ENCODE results near the gene ZPBP2. TPM values are rescaled to one million over a fixed set of nuclear protein-coding genes. Genes with fewer than 3 reads are reported as not detected.
"Not testable (repeated sequence)": the region's sequence is repeated elsewhere in the genome, so short reads cannot be mapped to it uniquely, and the experiment has no call there.

Gene ZPBP2
- total RNA-seq, 2 experiments from 2014 or later = not detected

DNA sequence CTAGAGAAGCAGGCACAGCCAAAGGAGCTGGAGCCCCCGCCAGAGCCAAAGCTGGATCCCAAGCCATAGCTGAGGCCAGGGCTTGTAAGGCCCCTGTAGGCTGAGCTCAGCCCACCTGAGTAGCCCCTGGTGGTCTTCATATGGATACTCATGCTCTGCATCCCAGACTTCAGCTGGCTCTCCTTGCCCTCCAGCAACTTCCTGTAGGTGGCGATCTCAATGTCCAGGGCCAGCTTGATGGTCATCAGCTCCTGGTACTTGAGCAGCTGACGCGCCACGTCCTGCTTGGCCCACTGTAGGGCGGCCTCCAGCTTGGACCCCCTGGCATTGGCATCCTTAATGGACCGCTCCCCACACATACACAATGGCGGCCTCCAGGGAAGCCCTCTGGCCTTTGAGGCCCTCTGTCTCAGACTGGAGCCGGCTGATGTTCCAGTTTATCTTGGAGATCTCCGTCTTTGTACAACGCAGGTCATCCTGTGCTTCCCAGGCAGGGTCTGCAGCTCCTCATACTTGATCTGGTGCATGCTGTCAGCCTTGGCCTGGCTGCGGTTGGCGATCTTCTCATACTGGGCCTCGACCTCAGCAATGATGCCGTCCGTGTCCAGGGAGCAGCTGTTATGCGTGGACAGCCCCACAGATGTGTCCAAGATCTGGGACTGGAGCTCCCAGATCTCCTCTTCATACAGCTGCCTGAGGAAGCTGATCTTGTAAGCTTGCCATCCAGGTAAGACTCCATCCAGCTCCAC lies 32.8 kb upstream of the ZPBP2 start:
- peaks cover 27% of the 10 kb centered on the region for H3K9me3 Mint-ChIP-seq (ENCODE audit: insufficient read depth)
- DNase-seq = no peak
- ATAC-seq = no peak
- peaks cover 62% of the 10 kb centered on the region for H3K36me3 Mint-ChIP-seq (ENCODE audit: low read depth)
- ChIA-PET CTCF (interaction anchor here (0.6 to 1.9 kb wide), 7 partner anchors 11 to 214 kb away, joined by 3 to 11 read pairs (median 3); no protein-coding TSS in a partner anchor), POLR2A (interaction anchor here (0.6 to 1.1 kb wide), 3 partner anchors 9 to 25 kb away, joined by 3 to 4 read pairs (median 3); no protein-coding TSS in a partner anchor)
- no peaks in the 10 kb centered on the region for H3K27me3 Mint-ChIP-seq (ENCODE audit: low read depth)
- H3K4me1 Mint-ChIP-seq (ENCODE audit: low read depth) = peaks cover 3% of the 10 kb centered on the region
- H3K4me3 Mint-ChIP-seq = no peak overlapping the region
- H3K27ac Mint-ChIP-seq = no peak overlapping the region

DNA sequence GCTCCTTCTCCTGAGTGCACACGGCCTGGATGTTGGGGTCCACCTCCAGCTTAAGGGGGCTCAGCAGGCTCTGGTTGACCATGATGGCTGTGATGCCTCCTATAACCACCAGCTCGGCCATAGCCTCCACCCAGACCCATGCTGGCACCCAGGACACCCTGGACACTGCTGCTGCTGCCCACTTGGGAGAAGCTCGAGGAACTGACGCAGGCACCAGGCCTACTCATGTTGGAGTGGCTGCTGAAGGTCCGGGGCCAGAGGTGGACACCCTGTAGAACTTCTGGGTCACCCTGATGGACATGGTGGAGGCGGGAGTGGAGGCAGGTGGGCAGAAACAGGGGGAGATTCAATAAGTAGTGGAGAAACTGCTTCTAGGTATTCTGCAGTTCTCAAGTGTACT lies 31.9 kb upstream of the ZPBP2 start:
- H3K36me3 Mint-ChIP-seq (ENCODE audit: low read depth) = peaks cover 67% of the 10 kb centered on the region
- CTCF ChIA-PET = interaction anchor here (0.7 kb wide), 1 partner anchor 33 kb away, joined by 3 read pairs; no protein-coding TSS in a partner anchor
- no peak overlapping the region for H3K27ac Mint-ChIP-seq

DNA sequence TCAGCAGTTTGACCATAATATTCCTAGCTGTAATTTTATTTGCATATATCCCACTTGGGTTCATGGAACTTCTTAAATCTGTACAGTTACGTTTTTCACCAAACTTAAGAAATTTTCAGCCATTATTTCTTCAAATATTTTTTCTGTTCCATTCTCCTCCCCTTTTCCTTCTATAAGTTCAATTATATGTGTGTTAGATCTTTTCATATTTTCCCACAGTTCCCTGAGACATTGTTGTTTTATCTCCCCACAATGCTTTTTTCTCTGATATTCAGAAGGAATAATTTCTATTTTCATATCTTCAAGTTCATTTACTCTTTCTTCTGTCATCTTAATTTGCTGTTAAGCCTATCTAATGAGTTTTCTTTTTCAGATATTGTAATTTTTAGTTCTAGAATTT lies 29.9 kb upstream of the ZPBP2 start:
- no peak for DNase-seq
- Mint-ChIP-seq H3K9me3 (ENCODE audit: insufficient read depth) (peaks cover 31% of the 10 kb centered on the region), H3K27me3 (ENCODE audit: low read depth) (no peaks in the 10 kb centered on the region), H3K4me1 (ENCODE audit: low read depth) (peaks cover 17% of the 10 kb centered on the region), H3K36me3 (ENCODE audit: low read depth) (peaks cover 72% of the 10 kb centered on the region), H3K4me3 (no peak overlapping the region), H3K27ac (no peak overlapping the region)
- CTCF ChIA-PET = no interaction called here
- POLR2A ChIA-PET = no interaction called here
- ATAC-seq = no peak

More for the DNA sequence above, 31.9 kb upstream of the ZPBP2 start:
- Mint-ChIP-seq H3K27me3 (ENCODE audit: low read depth) (no peaks in the 10 kb centered on the region), H3K4me1 (ENCODE audit: low read depth) (peaks cover 5% of the 10 kb centered on the region), H3K4me3 (no peak overlapping the region), H3K9me3 (ENCODE audit: insufficient read depth) (peaks cover 31% of the 10 kb centered on the region)
- POLR2A ChIA-PET = no interaction called here
- ATAC-seq (no peak), DNase-seq (no peak)

DNA sequence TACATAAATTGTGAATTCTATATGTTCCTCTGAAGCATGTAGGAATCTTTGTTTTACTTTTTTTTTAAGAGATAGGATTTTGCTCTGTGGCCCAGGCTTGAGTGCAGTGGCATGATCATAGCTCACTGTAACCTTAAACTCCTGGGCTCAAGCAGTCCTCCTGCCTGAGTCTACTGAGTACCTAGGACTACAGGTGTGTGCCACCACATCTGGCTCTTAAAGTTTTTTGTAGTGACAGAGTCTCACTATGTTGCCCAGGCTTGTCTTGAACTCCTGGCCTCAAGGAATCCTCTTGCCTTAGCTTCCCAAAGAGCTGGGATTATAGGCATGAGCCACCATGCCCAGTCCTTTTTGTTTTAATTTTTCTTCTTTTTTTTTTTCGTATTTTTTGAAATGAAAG lies 29.2 kb upstream of the ZPBP2 start:
- peaks cover 24% of the 10 kb centered on the region for H3K4me1 Mint-ChIP-seq (ENCODE audit: low read depth)
- CTCF ChIA-PET = no interaction called here
- H3K9me3 Mint-ChIP-seq (ENCODE audit: insufficient read depth) = peaks cover 31% of the 10 kb centered on the region
- H3K4me3 Mint-ChIP-seq = no peak overlapping the region
- H3K36me3 Mint-ChIP-seq (ENCODE audit: low read depth) = peaks cover 70% of the 10 kb centered on the region
- no peak for DNase-seq
- H3K27ac Mint-ChIP-seq = no peak overlapping the region
- ATAC-seq = no peak
- no peaks in the 10 kb centered on the region for H3K27me3 Mint-ChIP-seq (ENCODE audit: low read depth)
- POLR2A ChIA-PET = no interaction called here

GRCh38 chr17:39841134-39841683 lies 26.8 kb upstream of the ZPBP2 start:
- Mint-ChIP-seq H3K9me3 (ENCODE audit: insufficient read depth) (peaks cover 21% of the 10 kb centered on the region), H3K4me3 (no peak overlapping the region), H3K27ac (peak overlapping the region; percentile 13), H3K27me3 (ENCODE audit: low read depth) (no peaks in the 10 kb centered on the region), H3K36me3 (ENCODE audit: low read depth) (peaks cover 57% of the 10 kb centered on the region), H3K4me1 (ENCODE audit: low read depth) (peaks cover 40% of the 10 kb centered on the region)
- no peak for ATAC-seq
- ChIA-PET POLR2A (no interaction called here), CTCF (no interaction called here)
- no peak for DNase-seq

DNA sequence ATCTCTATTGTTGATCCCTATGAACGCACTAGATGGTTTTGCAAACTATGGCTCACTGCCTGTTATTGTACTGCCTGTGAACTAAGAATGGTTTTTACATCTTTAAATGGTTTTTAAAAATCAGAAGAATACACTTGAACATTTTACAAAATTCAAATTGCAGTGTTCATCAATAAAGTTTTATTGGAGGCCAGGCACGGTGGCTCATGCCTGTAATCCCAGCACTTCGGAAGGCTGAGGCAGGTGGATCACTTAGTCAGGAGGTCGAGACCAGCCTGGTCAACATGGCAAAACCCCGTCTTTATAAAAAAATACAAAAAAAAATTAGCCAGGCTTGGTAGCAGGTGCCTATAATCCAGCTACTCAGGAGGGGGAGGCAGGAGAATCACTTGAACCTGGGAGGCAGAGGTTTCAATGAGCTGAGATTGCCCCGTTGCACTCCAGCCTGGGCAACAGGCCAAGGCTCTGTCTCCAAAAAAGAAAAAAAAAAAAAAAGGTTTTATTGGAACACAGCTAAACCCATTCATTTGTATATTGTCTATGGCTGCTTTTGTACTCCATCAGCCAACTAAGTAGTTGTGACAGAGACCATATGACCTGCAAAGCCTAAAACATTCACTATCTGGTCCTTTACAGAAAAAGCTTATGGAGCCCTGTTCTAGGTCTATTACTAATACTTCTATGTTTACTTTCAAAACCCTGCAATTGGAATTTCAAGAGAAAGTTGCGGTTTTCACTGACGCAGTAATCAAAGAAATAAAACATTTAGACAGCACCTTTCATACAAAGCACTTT lies 22.8 kb upstream of the ZPBP2 start:
- ATAC-seq (no peak), DNase-seq (no peak)
- ChIA-PET POLR2A (no interaction called here), CTCF (interaction anchor here (0.7 to 2.3 kb wide), 12 partner anchors 10 to 224 kb away, joined by 3 to 8 read pairs (median 4); no protein-coding TSS in a partner anchor)
- Mint-ChIP-seq H3K4me3 (no peak overlapping the region), H3K4me1 (ENCODE audit: low read depth) (peaks cover 65% of the 10 kb centered on the region), H3K27ac (no peak overlapping the region), H3K36me3 (ENCODE audit: low read depth) (peaks cover 34% of the 10 kb centered on the region), H3K9me3 (ENCODE audit: insufficient read depth) (peaks cover 4% of the 10 kb centered on the region), H3K27me3 (ENCODE audit: low read depth) (no peaks in the 10 kb centered on the region)

DNA sequence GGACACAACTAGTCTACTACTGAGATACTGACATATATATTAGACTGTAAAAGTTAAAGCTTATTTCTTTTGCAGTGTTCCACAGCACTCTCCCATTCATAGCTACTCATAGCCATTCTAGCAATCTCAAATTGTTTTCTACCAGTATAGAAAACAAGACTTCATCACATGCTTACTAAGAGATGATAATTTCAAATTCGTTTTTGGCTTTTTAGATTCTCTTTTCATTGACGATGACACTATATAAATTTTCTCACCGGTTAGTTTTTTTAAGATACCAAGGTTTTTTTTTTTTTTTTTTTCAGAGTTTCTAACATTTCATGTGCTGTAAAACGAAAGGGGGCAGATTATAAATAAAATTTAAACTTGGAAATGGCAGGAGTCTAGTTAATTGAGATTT lies 21.8 kb upstream of the ZPBP2 start:
- Mint-ChIP-seq H3K4me3 (no peak overlapping the region), H3K27me3 (ENCODE audit: low read depth) (no peaks in the 10 kb centered on the region), H3K9me3 (ENCODE audit: insufficient read depth) (no peaks in the 10 kb centered on the region), H3K4me1 (ENCODE audit: low read depth) (peaks cover 63% of the 10 kb centered on the region), H3K27ac (no peak overlapping the region), H3K36me3 (ENCODE audit: low read depth) (peaks cover 28% of the 10 kb centered on the region)
- ATAC-seq (no peak), DNase-seq (no peak)
- CTCF ChIA-PET = interaction anchor here (0.9 to 2.3 kb wide), 12 partner anchors 9 to 225 kb away, joined by 3 to 8 read pairs (median 4); partner anchors contain the start of gene MIEN1
- POLR2A ChIA-PET = interaction anchor here (0.6 to 1.5 kb wide), 3 partner anchors 18 to 116 kb away, joined by 3 to 4 read pairs (median 3); partner anchors contain the start of gene MIEN1

- H3K4me3 Mint-ChIP-seq = no peak overlapping the region
- ChIA-PET CTCF (interaction anchor here (0.9 to 1.9 kb wide), 6 partner anchors 10 to 42 kb away, joined by 3 to 9 read pairs (median 5); partner anchors contain the start of gene IKZF3), POLR2A (interaction anchor here (0.6 to 1.2 kb wide), 3 partner anchors 13 to 201 kb away, joined by 3 read pairs; no protein-coding TSS in a partner anchor)
- DNase-seq (no peak), ATAC-seq (peak; percentile 51)
- H3K4me1 Mint-ChIP-seq (ENCODE audit: low read depth) = peaks cover 59% of the 10 kb centered on the region
- H3K9me3 Mint-ChIP-seq (ENCODE audit: insufficient read depth) = no peaks in the 10 kb centered on the region
- H3K27me3 Mint-ChIP-seq (ENCODE audit: low read depth) = no peaks in the 10 kb centered on the region
- H3K36me3 Mint-ChIP-seq (ENCODE audit: low read depth) = peaks cover 18% of the 10 kb centered on the region
- H3K27ac Mint-ChIP-seq = no peak overlapping the region
Observed at GRCh38 chr17:39848600-39848999, 19.4 kb upstream of the ZPBP2 start.

DNA sequence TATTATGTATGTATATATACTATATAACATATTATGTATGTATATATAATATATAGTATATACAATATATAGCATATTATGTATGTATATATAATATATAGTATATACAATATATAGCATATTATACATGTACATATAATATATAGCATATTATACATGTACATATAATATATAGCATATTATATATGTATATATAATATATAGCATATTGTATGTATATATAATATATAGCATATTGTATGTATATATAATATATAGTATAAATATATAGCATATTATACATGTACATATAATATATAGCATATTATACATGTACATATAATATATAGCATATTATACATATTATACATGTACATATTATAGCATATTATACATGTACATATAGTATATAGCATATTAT lies 17.8 kb upstream of the ZPBP2 start:
- H3K4me3 Mint-ChIP-seq; DNase-seq; CTCF ChIA-PET; H3K9me3 Mint-ChIP-seq (ENCODE audit: insufficient read depth); ATAC-seq; H3K27me3 Mint-ChIP-seq (ENCODE audit: low read depth); POLR2A ChIA-PET; H3K27ac Mint-ChIP-seq: not testable (repeated sequence)
- peaks cover 56% of the 10 kb centered on the region for H3K4me1 Mint-ChIP-seq (ENCODE audit: low read depth)
- peaks cover 15% of the 10 kb centered on the region for H3K36me3 Mint-ChIP-seq (ENCODE audit: low read depth)

GRCh38 chr17:39852239-39852638 lies 15.8 kb upstream of the ZPBP2 start:
- DNase-seq (no peak), ATAC-seq (peak; percentile 54)
- Mint-ChIP-seq H3K36me3 (ENCODE audit: low read depth) (peaks cover 15% of the 10 kb centered on the region), H3K4me1 (ENCODE audit: low read depth) (peaks cover 49% of the 10 kb centered on the region), H3K27me3 (ENCODE audit: low read depth) (no peaks in the 10 kb centered on the region), H3K4me3 (peak overlapping the region; percentile 3), H3K9me3 (ENCODE audit: insufficient read depth) (no peaks in the 10 kb centered on the region), H3K27ac (peak overlapping the region; percentile 43)
- ChIA-PET CTCF (interaction anchor here (0.7 to 1.5 kb wide), 6 partner anchors 9 to 98 kb away, joined by 3 to 4 read pairs (median 3); no protein-coding TSS in a partner anchor), POLR2A (no interaction called here)

DNA sequence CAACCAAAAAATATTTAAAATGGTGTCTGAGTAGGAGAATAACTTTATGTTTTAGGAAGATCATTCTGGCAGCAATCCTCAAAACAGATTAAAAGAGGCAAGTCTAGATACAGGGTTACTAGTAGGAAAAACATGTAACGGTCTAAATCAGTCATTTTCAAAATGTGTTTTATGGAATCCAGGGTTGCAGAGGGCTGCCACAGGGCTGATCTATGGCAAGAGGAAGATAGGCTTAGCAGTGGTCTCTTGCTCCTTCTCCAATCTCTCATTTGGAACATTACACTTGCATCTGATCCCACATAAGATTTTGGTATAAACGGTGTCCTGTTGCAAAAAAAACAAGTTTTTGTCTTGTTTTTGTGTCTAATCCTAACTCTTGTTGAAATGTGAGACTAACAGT lies 13.1 kb upstream of the ZPBP2 start:
- H3K4me1 Mint-ChIP-seq (ENCODE audit: low read depth) = peaks cover 41% of the 10 kb centered on the region

More for the DNA sequence above, 13.1 kb upstream of the ZPBP2 start:
- Mint-ChIP-seq H3K27ac (no peak overlapping the region), H3K36me3 (ENCODE audit: low read depth) (peaks cover 14% of the 10 kb centered on the region), H3K27me3 (ENCODE audit: low read depth) (no peaks in the 10 kb centered on the region), H3K4me3 (no peak overlapping the region), H3K9me3 (ENCODE audit: insufficient read depth) (no peaks in the 10 kb centered on the region)
- DNase-seq (no peak), ATAC-seq (no peak)
- ChIA-PET POLR2A (no interaction called here), CTCF (interaction anchor here (1.0 kb wide), 1 partner anchor 9 kb away, joined by 4 read pairs; no protein-coding TSS in a partner anchor)
